HepG2 (cell line): Measurements from ENCODE around the gene ATG16L1. TPM values are rescaled to one million over a fixed set of nuclear protein-coding genes. Genes with fewer than 3 reads are reported as not detected.

Source experiments
- ATAC-seq: fragments of 200-7000 bp; cut with Tn5 transposase; 3 replicates; pipeline ENCODE4 v1.9.1; 2020; ENCODE audit warnings: mild to moderate bottlenecking, moderate library complexity
- BruUV-seq: library from RNA; stranded (reverse); fragments of 400-500 nt; replicated peaks from 2 replicates; lab custom pipeline; 2021; lab: Mats Ljungman, UMichigan
- CTCF ChIA-PET: fragments of 300-600 bp; formaldehyde crosslinking; extraction: SDS; loops from one replicate; lab custom pipeline; 2021; ENCODE audit warnings: low total read pairs, inconsistent platforms, low intra/inter-chr PET ratio; lab: Yijun Ruan, JAX
- POLR2A ChIA-PET: fragments of 350-600 bp; sonication (Branson Sonifier 250); formaldehyde crosslinking; loops from one replicate; lab custom pipeline; 2020; ENCODE audit warnings: antibody characterized with exemption, inconsistent platforms; lab: Yijun Ruan, JAX
- DNase-seq: peaks from one replicate; pipeline ENCODE4 v3.0.0-alpha.2; 2015; ENCODE audit warnings: low spot score
- FAIRE-seq: peaks from 3 replicates; lab custom pipeline; 2011; peaks lifted over from hg19 to GRCh38; lab: Jason Lieb, UNC
- H2AFZ ChIP-seq: one replicate; pipeline ENCODE4 v1.6.1; 2011; ENCODE audit warnings: low read length, inconsistent platforms
- H3K27ac ChIP-seq: fragments of 300-600 bp; 3 replicates; pipeline ENCODE4 v1.8.0; 2011; ENCODE audit warnings: mixed run types, mild to moderate bottlenecking, mixed read lengths, low read length, inconsistent platforms; ENCODE audit not compliant: insufficient read depth; ENCODE audit errors: extremely low read length
- H3K27me3 ChIP-seq, 2 experiments: fragments of 200-600 bp in 1 of 2; 2 replicates in 1 of 2; 3 replicates in 1 of 2; pipeline versions ENCODE4 v1.6.0 to v1.8.0; 2011; ENCODE audit warnings: low read length in 2 of 2, mild to moderate bottlenecking in 2 of 2, moderate library complexity in 2 of 2, inconsistent platforms in 1 of 2; ENCODE audit not compliant: insufficient read depth in 2 of 2, control insufficient read depth in 1 of 2
- H3K36me3 ChIP-seq, 2 experiments: fragments of 200-600 bp in 1 of 2; replicated peaks in 1 of 2; 2 replicates in 1 of 2; 3 replicates in 1 of 2; pipeline versions ENCODE4 v1.5.1 to v1.8.0; 2011; ENCODE audit warnings: low read length in 2 of 2, inconsistent platforms in 1 of 2; ENCODE audit not compliant: insufficient read depth in 2 of 2, control insufficient read depth in 1 of 2
- H3K4me1 ChIP-seq: 2 replicates; pipeline ENCODE4 v1.5.1; 2012; ENCODE audit warnings: low read length, inconsistent platforms; ENCODE audit not compliant: insufficient read depth
- H3K4me2 ChIP-seq: 2 replicates; pipeline ENCODE4 v1.6.0; 2011; ENCODE audit warnings: low read depth, low read length, inconsistent platforms
- H3K4me3 ChIP-seq, 3 experiments: fragments of 200-600 bp in 1 of 3; sonication (generic), shearing (Covaris generic) in 1 of 3; replicated peaks in 1 of 3; 2 replicates each; pipeline ENCODE4 v1.5.1; 2011 to 2016; ENCODE audit warnings: low read length in 3 of 3, inconsistent platforms in 2 of 3, low read depth in 2 of 3, mild to moderate bottlenecking in 2 of 3, control low read depth in 1 of 3, mixed read lengths in 1 of 3; ENCODE audit not compliant: insufficient read depth in 1 of 3
- H3K79me2 ChIP-seq: one replicate; pipeline ENCODE4 v1.6.1; 2011; ENCODE audit warnings: low read length, inconsistent platforms; ENCODE audit not compliant: insufficient read depth
- H3K9ac ChIP-seq: 2 replicates; pipeline ENCODE4 v1.6.0; 2011; ENCODE audit warnings: mild to moderate bottlenecking, low read depth, low read length, inconsistent platforms; ENCODE audit not compliant: insufficient read depth
- H3K9me3 ChIP-seq: 2 replicates; pipeline ENCODE4 v1.5.1; 2012; ENCODE audit warnings: mild to moderate bottlenecking, low read length
- H4K20me1 ChIP-seq: 2 replicates; pipeline ENCODE4 v1.6.0; 2011; ENCODE audit warnings: inconsistent platforms, mild to moderate bottlenecking, low read length, moderate library complexity; ENCODE audit not compliant: insufficient read depth
- AFF4 ChIP-seq: sonication (generic); formaldehyde crosslinking; IDR thresholded peaks from 2 replicates; pipeline ENCODE4 v1.4.0; 2020; ENCODE audit warnings: missing genetic modification reagents
- FOXK2 ChIP-seq: fragments of 450-650 bp; IDR thresholded peaks from 2 replicates; pipeline ENCODE4 v1.6.1; 2016
- MAFK ChIP-seq, 2 experiments: IDR thresholded peaks in 1 of 2; conservative IDR thresholded peaks in 1 of 2; 2 replicates each; pipeline ENCODE4 v1.6.1; 2011; ENCODE audit warnings: improper control_type of control experiment in 2 of 2, low read length in 2 of 2
- MYPOP ChIP-seq: sonication (generic); formaldehyde crosslinking; IDR thresholded peaks from 2 replicates; pipeline ENCODE4 v1.8.1; 2023; ENCODE audit warnings: mild to moderate bottlenecking, moderate library complexity, missing genetic modification reagents
- NR2F2 ChIP-seq: IDR thresholded peaks from 2 replicates; pipeline ENCODE4 v1.6.1; 2012; ENCODE audit warnings: low read depth, inconsistent platforms, borderline replicate concordance
- REXO4 ChIP-seq: sonication (generic); formaldehyde crosslinking; IDR thresholded peaks from 2 replicates; pipeline ENCODE4 v1.8.0; 2022; ENCODE audit warnings: missing genetic modification reagents, mild to moderate bottlenecking, borderline replicate concordance
- TOE1 ChIP-seq: sonication (generic); formaldehyde crosslinking; IDR thresholded peaks from 2 replicates; pipeline ENCODE4 v1.4.0; 2020; ENCODE audit warnings: mild to moderate bottlenecking, missing genetic modification reagents
- ZMYM3 ChIP-seq: sonication (generic); formaldehyde crosslinking; IDR thresholded peaks from 2 replicates; pipeline ENCODE4 v1.5.1; 2020; ENCODE audit warnings: mild to moderate bottlenecking, missing genetic modification reagents
- ZNF687 ChIP-seq: sonication (generic); formaldehyde crosslinking; IDR thresholded peaks from 2 replicates; pipeline ENCODE4 v1.5.1; 2020; ENCODE audit warnings: mild to moderate bottlenecking, missing genetic modification reagents, moderate library complexity
- ZUFSP ChIP-seq: sonication (generic); formaldehyde crosslinking; IDR thresholded peaks from 2 replicates; pipeline ENCODE4 v1.9.0; 2021; ENCODE audit warnings: missing genetic modification reagents, mild to moderate bottlenecking, borderline replicate concordance
- WGBS: methylation state at CpG from one replicate; pipeline ENCODE4 v1.1.6; 2017; ENCODE audit warnings: low lambda C conversion rate; 5-methylcytosine and 5-hydroxymethylcytosine counted together
- in situ Hi-C: cut with HindIII; loops from 2 replicates; pipeline ENCODE4 v1.10.0; 2017; ENCODE audit warnings: low pct_unique_long_range_greater_than_20kb; ENCODE audit not compliant: extremely low pct_ligation_motif_present
- intact Hi-C: fragments of 100-400 bp; cut with micrococcal nuclease; formaldehyde crosslinking; loops from one replicate; pipeline ENCODE4 v1.10.0; 2022; ENCODE audit not compliant: unreplicated experiment
- polyA plus RNA-seq, 8 experiments: library from polyadenylated mRNA; depleted of rRNA in 3 of 8; stranded (reverse) in 7 of 8; unstranded in 1 of 8; fragments of >200 nt; fragmentation: Illumina TruSeq in 4 of 8; extraction: Trizol in 4 of 8; gene quantifications; 2 replicates each; pipeline versions ENCODE4 v1.2.1 to v1.2.3, GENCODE V29; 2011 to 2016; ENCODE audit warnings: low read depth in 4 of 8, missing spikeins in 1 of 8, mixed read lengths in 1 of 8; ENCODE audit not compliant: insufficient read depth in 1 of 8
- total RNA-seq, 5 experiments: library from RNA; depleted of rRNA; stranded (reverse); fragments of >200 nt; fragmentation: Illumina TruSeq; extraction: Trizol; gene quantifications; 2 replicates each; pipeline ENCODE4 v1.2.3, GENCODE V29; 2016; ENCODE audit warnings: low read depth in 1 of 5

Gene ATG16L1
- total and polyA plus RNA-seq, 2 of the 13 experiments (the other 11 are each of a cell fraction or from before 2014, with no cell fraction given), result 26.0 to 51.7 TPM

GRCh38 chr2:233338812-233339368 lies 87.4 kb downstream of the ATG16L1 start:
- intact Hi-C loops, result no loop called here
- Histone ChIP-seq H3K9me3 (no peaks in the 10 kb centered on the region), H3K9ac (no peak overlapping the region), H2AFZ (no peak overlapping the region), H3K4me1 (peaks cover 37% of the 10 kb centered on the region), H4K20me1 (no peaks in the 10 kb centered on the region), H3K4me3 (no peak overlapping the region), H3K27ac (no peak overlapping the region), H3K36me3 (no peaks in the 10 kb centered on the region), H3K79me2 (no peaks in the 10 kb centered on the region), H3K4me2 (no peak overlapping the region), H3K27me3 (peaks cover 0 to 4% of the 10 kb centered on the region in 2 experiments; a peak in 2 of 5 replicates)
- CTCF ChIA-PET, result no interaction called here
- no peak for TF ChIP-seq MAFK (conservative IDR thresholded peaks at IDR 0.05 in 1 of 2, IDR thresholded peaks at IDR 0.05 in 1 of 2; ENCODE audit: low read length in 2 of 2)
- TF ChIP-seq ZNF687, result no peak
- TF ChIP-seq AFF4 (CRISPR knock-in tag), result no peak
- TF ChIP-seq REXO4 (CRISPR knock-in tag), result no peak
- TF ChIP-seq MYPOP, result no peak
- TF ChIP-seq ZUFSP (CRISPR knock-in tag), result no peak
- no peak for TF ChIP-seq ZMYM3 (CRISPR knock-in tag)
- TF ChIP-seq NR2F2, result no peak
- no peak for TF ChIP-seq FOXK2
- no peak for TF ChIP-seq TOE1 (CRISPR knock-in tag)
- no TSS peak for BruUV-seq
- FAIRE-seq (no peak), DNase-seq (no peak), ATAC-seq (no peak)
- 53% methylated on average over 3 of the region's 3 CpGs for WGBS
- in situ Hi-C loops, result no loop called here
- POLR2A ChIA-PET, result no interaction called here
